Stimulated activated CD4-positive, alpha-beta T cell treated with anti-CD3 and anti-CD28 coated beads, Interleukin-1b, Interleukin-23, amount 100 ng/mL, for 1 hour (primary cell): ENCODE results near the gene SULT1A1.
"Not testable (repeated sequence)": the region's sequence is repeated elsewhere in the genome, so short reads cannot be mapped to it uniquely, and the experiment has no call there.

Experiments
- DNase-seq, 2 donors: peaks; one replicate each; pipeline ENCODE4 v3.0.0-alpha.2; 2020; ENCODE audit warnings: low read depth in 2 of 2

Gene SULT1A1

GRCh38 chr16:28609631-28610594 is at the start of gene SULT1A1:
SULT1A1 (minus strand) TSS chr16:28610044; CDS start chr16:28608855, 1,189 bp downstream.
- no peak for DNase-seq

- not testable (repeated sequence) for DNase-seq
These were observed 30.1 kb upstream of the SULT1A1 start for GRCh38 chr16:28639959-28640358.

- DNase-seq, result not testable (repeated sequence)
These were observed 28.5 kb upstream of the SULT1A1 start for GRCh38 chr16:28638359-28638758.

- DNase-seq, result not testable (repeated sequence)
These were observed 27.9 kb upstream of the SULT1A1 start, which contains the start of gene NPIPB8 for GRCh38 chr16:28637765-28638164. NPIPB8 (plus strand) TSS chr16:28638065; CDS start chr16:28638361, 296 bp downstream.

GRCh38 chr16:28636093-28636823 is 26.4 kb upstream of the SULT1A1 start:
- not testable (repeated sequence) for DNase-seq

GRCh38 chr16:28630905-28631304 is 21.1 kb upstream of the SULT1A1 start:
- not testable (repeated sequence) for DNase-seq

- peak; percentile 4 to 43 for DNase-seq
These were observed 13.4 kb upstream of the SULT1A1 start for GRCh38 chr16:28623172-28623711.

GRCh38 chr16:28622532-28623171 is 12.8 kb upstream of the SULT1A1 start:
- not testable (repeated sequence) for DNase-seq

GRCh38 chr16:28621481-28622155 is 11.8 kb upstream of the SULT1A1 start:
- no peak for DNase-seq

- DNase-seq, result not testable (repeated sequence)
These were observed 10.5 kb upstream of the SULT1A1 start for GRCh38 chr16:28620316-28620715.

- DNase-seq, result no peak
These were observed 8.0 kb upstream of the SULT1A1 start for GRCh38 chr16:28617874-28618273.

- DNase-seq, result no peak
These were observed 6.8 kb upstream of the SULT1A1 start for GRCh38 chr16:28616636-28617035.

GRCh38 chr16:28616224-28616577 is 6.4 kb upstream of the SULT1A1 start:
- not testable (repeated sequence) for DNase-seq

- DNase-seq, result not testable (repeated sequence)
These were observed 5.8 kb upstream of the SULT1A1 start for GRCh38 chr16:28615486-28616223.

- DNase-seq, result not testable (repeated sequence)
These were observed 4.7 kb upstream of the SULT1A1 start for GRCh38 chr16:28614561-28614960.

- not testable (repeated sequence) for DNase-seq
These were observed 4.1 kb upstream of the SULT1A1 start for GRCh38 chr16:28613912-28614311.

GRCh38 chr16:28612359-28613280 is 2.8 kb upstream of the SULT1A1 start:
- DNase-seq, result not testable (repeated sequence)

- DNase-seq, result no peak
These were observed 849 bp upstream of the SULT1A1 start for GRCh38 chr16:28610595-28611191.
